Fibroblast of gingiva (primary cell): ENCODE results near the gene MRFAP1.
"Not testable (repeated sequence)": the region's sequence is repeated elsewhere in the genome, so short reads cannot be mapped to it uniquely, and the experiment has no call there.

Source experiments
- DNase-seq: peaks from one replicate; pipeline ENCODE4 v3.0.0-alpha.2; 2011; ENCODE audit warnings: low read depth

MRFAP1 gene

DNA sequence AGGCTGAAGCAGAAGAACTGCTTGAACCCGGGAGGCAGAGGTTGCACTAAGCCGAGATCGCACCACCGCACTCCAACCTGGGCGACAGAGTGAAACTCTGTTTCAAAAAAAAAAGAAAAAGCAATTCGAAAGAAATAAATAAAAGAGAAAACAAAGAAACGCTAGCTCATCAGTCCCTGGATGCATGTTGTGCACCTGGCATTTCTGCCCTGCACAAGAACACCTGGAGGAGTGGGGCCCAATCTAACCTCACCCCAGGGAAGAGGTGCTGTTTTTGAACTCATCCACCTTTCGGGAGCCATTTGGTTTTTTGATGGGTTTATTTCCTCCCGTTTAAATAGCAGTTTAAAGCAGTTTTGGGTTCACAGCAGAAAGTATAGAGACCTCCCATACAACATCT is 5.7 kb upstream of the MRFAP1 start:
- DNase-seq, result no peak

- DNase-seq, result no peak
Measured at GRCh38 chr4:6639137-6639680, 1.3 kb upstream of the MRFAP1 start.

GRCh38 chr4:6641164-6641970 is 882 bp downstream of the MRFAP1 start:
- peak; percentile 32 for DNase-seq

DNA sequence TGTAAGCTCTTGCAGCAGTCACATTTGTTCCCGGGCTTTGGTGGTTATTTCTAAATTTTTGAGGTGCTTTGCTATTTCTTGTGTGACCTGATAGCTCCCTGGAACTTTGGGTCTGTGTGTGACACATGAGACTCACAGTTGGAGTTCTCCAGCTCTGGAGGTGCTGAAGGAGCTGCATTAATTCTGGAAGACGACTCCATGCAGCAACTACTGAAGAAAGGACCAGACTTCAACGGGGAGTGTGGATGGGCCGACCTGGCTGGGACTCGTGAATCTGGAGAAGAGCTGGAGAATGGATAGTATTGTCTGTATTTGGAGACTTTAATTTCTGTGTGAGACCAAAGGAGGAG is 1.5 kb downstream of the MRFAP1 start:
- no peak for DNase-seq

GRCh38 chr4:6643141-6643847 is 2.8 kb downstream of the MRFAP1 start:
- no peak for DNase-seq

DNA sequence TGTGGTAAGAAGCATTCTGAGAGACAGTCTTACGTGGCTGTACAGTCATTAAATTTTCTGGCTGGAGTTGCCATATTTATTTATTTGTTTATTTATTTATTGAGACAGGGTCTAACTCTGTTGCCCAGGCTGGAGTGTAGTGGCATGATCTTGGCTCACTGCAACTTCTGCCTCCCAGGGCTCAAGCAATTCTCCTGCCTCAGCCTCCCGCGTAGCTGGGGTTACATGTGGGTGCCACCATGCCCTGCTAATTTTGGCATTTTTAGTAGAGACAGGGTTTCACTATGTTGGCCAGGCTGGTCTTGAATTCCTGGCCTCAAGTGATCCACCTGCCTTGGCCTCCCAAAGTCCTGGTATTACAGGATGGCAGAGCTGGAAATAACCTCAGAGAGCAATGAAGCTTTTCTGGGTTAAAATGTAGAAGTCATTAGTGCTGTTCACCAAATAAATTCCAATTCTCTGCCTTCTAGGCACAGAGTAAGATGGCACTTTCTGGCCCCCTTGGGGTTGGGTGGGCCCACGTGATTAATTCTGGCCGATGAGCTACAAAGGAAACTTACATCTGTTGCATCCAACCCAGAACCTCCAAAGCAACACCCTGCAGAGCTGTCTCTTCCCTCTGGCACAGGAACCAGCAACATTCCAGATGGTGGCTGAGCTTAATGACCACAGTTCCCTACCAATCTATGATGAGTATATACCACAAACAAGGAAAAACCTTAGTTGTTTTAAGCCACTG is 4.5 kb downstream of the MRFAP1 start:
- no peak for DNase-seq

DNA sequence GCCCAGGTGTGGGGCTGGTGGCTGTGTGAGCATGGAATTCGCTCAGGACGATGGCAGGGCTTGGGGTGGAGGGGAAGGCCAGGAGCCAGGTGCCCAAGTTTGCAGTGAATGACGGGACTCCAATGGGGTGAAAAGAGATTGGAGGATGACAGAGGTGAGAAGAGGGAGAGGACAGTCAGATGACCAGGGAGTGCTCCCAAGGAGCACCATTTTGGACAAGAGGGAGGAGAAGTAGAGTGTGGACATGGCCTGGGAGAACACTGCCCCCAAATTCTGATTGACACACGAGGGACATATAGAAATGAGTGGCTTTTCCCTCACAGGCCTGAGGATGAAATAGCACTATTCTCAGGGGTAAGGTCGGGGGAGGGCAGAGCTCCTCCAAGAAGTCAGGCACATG is 6.7 kb downstream of the MRFAP1 start:
- no peak for DNase-seq

GRCh38 chr4:6647582-6648230 is 7.2 kb downstream of the MRFAP1 start:
- DNase-seq, result no peak

- no peak for DNase-seq
Measured at GRCh38 chr4:6649216-6649615, 8.7 kb downstream of the MRFAP1 start.

DNA sequence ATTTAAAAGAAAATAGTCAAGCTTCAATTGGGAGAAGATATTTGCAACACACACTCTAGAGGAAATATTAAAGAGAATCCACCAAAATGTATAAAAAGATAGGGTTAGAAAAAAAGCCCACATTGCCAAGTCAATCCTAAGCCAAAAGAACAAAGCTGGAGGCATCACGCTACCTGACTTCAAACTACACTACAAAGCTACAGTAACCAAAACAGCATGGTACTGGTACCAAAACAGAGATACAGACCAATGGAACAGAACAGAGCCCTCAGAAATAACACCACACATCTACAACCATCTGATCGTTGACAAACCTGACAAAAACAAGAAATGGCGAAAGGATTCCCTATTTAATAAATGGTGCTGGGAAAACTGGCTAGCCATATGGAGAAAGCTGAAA is 13.7 kb downstream of the MRFAP1 start:
- DNase-seq, result not testable (repeated sequence)

- DNase-seq, result not testable (repeated sequence)
Measured at GRCh38 chr4:6655291-6655690, 14.8 kb downstream of the MRFAP1 start.

GRCh38 chr4:6655924-6656323 is 15.4 kb downstream of the MRFAP1 start:
- DNase-seq, result no peak

- DNase-seq, result no peak
Measured at GRCh38 chr4:6657242-6658208, 17.0 kb downstream of the MRFAP1 start.

DNA sequence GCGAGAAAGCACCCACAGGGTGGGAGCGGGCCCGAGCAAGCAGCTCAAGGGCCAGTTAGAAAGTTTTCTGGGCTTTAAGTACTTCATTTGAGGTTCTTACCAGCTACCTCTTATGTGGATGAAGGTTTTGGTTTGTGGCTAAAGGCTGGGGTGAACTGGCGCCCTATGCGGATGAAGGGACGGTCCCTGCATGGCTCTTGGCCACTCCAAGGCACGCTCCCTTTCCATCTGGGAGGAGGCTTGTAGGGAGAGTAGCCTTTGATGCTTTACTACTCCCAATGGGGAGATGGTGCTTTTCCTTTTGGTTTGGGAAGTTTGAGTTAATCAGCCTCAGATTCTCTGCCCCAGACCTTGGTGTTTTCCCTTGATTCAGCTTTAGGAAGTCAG is 17.7 kb downstream of the MRFAP1 start:
- no peak for DNase-seq

GRCh38 chr4:6658597-6659075 is 18.2 kb downstream of the MRFAP1 start:
- DNase-seq, result peak; percentile 52

DNA sequence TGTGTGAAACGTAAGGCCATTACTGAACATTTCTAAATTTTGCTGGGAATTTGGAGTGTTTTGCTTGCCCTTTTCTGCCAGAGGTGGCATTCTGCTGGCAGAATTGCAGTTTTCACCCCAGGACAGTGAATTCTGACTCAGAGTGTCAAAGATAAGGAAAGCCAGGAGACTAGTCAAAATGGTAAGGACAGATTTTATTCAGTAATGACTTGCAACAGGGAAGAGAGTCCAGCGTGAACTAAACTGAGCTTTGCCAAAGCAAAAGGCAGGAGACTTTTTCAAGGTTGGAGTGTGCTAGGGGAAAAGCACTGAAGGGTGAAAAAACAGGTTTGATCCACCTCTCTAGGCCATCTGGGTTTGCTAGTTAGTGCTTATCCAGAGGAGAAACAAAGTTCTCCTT is 19.4 kb downstream of the MRFAP1 start:
- DNase-seq, result no peak

GRCh38 chr4:6660430-6660829 is 19.9 kb downstream of the MRFAP1 start:
- DNase-seq, result peak; percentile 31

DNA sequence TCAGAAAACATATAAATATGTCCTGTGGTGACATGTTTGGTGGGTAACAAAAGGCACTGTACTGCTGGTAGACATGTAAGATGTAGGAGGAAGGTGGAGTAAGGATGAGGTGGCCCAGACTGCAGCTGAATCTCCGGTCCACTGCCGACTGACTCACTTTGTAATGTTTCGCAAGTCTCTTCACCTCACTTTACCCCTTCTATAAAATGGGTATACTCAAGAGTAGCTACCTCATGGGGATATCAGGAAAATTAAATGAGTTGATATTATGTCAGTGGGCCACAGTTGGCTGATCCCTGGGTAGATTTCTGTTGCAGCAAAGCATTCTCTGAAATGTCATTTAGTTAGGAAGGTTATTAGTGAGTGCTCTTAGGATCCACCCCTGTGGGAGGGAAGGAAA is 22.1 kb downstream of the MRFAP1 start:
- DNase-seq, result no peak

- DNase-seq, result no peak
Measured at GRCh38 chr4:6663596-6664393, 23.3 kb downstream of the MRFAP1 start.

DNA sequence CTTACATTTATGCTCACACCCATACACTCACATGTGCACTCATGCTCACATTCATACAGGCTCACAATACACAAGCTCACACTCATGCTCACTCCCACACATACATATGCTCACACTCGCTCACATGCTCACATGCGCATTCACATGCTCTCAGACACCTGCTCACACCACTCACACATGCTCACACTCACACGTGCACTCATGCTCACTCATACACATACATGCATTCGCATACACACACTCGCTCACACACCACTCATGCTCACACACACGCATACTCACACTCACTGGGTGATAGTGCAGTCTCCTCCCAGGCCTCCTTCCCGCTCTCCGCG is 24.8 kb downstream of the MRFAP1 start:
- DNase-seq, result no peak
